HL-60 (cell line): ENCODE results near the gene SLC2A4RG.

Source experiments
- CTCF ChIP-seq: IDR thresholded peaks from one replicate; pipeline ENCODE4 v1.5.1; 2011; ENCODE audit warnings: low read length, control low read depth, inconsistent platforms; ENCODE audit not compliant: insufficient read depth
- GABPA ChIP-seq: IDR thresholded peaks from 2 replicates; pipeline ENCODE4 v1.6.1; 2012; ENCODE audit warnings: low read depth
- POLR2AphosphoS5 ChIP-seq: IDR thresholded peaks from 2 replicates; pipeline ENCODE4 v1.6.1; 2012; ENCODE audit warnings: low read depth
- REST ChIP-seq: IDR thresholded peaks from 2 replicates; pipeline ENCODE4 v1.6.1; 2012; ENCODE audit warnings: low read depth; ENCODE audit not compliant: insufficient replicate concordance
- SPI1 ChIP-seq: IDR thresholded peaks from 2 replicates; pipeline ENCODE4 v1.6.1; 2012; ENCODE audit warnings: low read depth, mild to moderate bottlenecking, borderline replicate concordance

GRCh38 chr20:63745961-63746731 is 6.6 kb downstream of the SLC2A4RG start:
- TF ChIP-seq CTCF, result no peak
- no peak for TF ChIP-seq REST
- no peak for TF ChIP-seq SPI1
- no peak for TF ChIP-seq POLR2AphosphoS5
- no peak for TF ChIP-seq GABPA
